HepG2 (cell line): ENCODE measurements around the gene CRYGA. TPM values are rescaled to one million over a fixed set of nuclear protein-coding genes. Genes with fewer than 3 reads are reported as not detected.

Experiments used
- ATF7-NPFF ChIP-seq: sonication (generic); formaldehyde crosslinking; IDR thresholded peaks from 2 replicates; pipeline ENCODE4 v1.8.1; 2023; ENCODE audit warnings: mild to moderate bottlenecking, low read depth, missing genetic modification reagents, moderate library complexity
- FOXA1 ChIP-seq, 2 experiments: fragments of 450-650 bp in 1 of 2; sonication (generic) in 1 of 2; formaldehyde crosslinking in 1 of 2; IDR thresholded peaks; 2 replicates each; pipeline versions ENCODE4 v1.4.0 to v1.6.1; 2016 to 2020; ENCODE audit warnings: missing genetic modification reagents in 1 of 2
- HCFC1 ChIP-seq: fragments of 150-350 bp; IDR thresholded peaks from 2 replicates; pipeline ENCODE4 v1.6.1; 2014; ENCODE audit warnings: low read depth, low read length
- HDAC6 ChIP-seq: fragments of 200-600 bp; sonication (generic); IDR thresholded peaks from 2 replicates; pipeline ENCODE4 v1.7.0; 2017; ENCODE audit warnings: mild to moderate bottlenecking, antibody characterized with exemption, low read length, low read depth
- HOXD1 ChIP-seq: sonication (generic); formaldehyde crosslinking; IDR thresholded peaks from 2 replicates; pipeline ENCODE4 v1.5.0; 2020; ENCODE audit warnings: missing genetic modification reagents
- JDP2 ChIP-seq: sonication (generic); formaldehyde crosslinking; IDR thresholded peaks from 2 replicates; pipeline ENCODE4 v1.8.1; 2022; ENCODE audit warnings: missing genetic modification reagents, borderline replicate concordance
- LRRFIP1 ChIP-seq: sonication (generic); formaldehyde crosslinking; conservative IDR thresholded peaks from 2 replicates; pipeline ENCODE4 v1.4.0; 2020; ENCODE audit warnings: missing genetic modification reagents
- RAD21 ChIP-seq: fragments of 450-650 bp; formaldehyde crosslinking; IDR thresholded peaks from 2 replicates; pipeline ENCODE4 v1.5.0; 2020; ENCODE audit warnings: mild to moderate bottlenecking
- SRSF1 ChIP-seq: fragments of 200-400 bp; formaldehyde crosslinking; optimal IDR thresholded peaks from 2 replicates; pipeline ENCODE3; 2017; ENCODE audit warnings: mild to moderate bottlenecking, low read depth, low read length, moderate library complexity
- THYN1 ChIP-seq: sonication (generic); formaldehyde crosslinking; IDR thresholded peaks from 2 replicates; pipeline ENCODE4 v1.8.1; 2023; ENCODE audit warnings: low read depth, mild to moderate bottlenecking, moderate library complexity, missing genetic modification reagents, borderline replicate concordance
- ZBTB4 ChIP-seq: sonication (generic); formaldehyde crosslinking; IDR thresholded peaks from 2 replicates; pipeline ENCODE4 v1.4.0; 2020; ENCODE audit warnings: missing genetic modification reagents, mild to moderate bottlenecking, borderline replicate concordance
- ZBTB7B ChIP-seq: sonication (generic); formaldehyde crosslinking; IDR thresholded peaks from 2 replicates; pipeline ENCODE4 v1.4.0; 2020; ENCODE audit warnings: missing genetic modification reagents
- ZNF12 ChIP-seq: sonication (generic); formaldehyde crosslinking; IDR thresholded peaks from 2 replicates; pipeline ENCODE4 v1.5.0; 2020; ENCODE audit warnings: missing genetic modification reagents
- ZNF180 ChIP-seq: sonication (generic); formaldehyde crosslinking; IDR thresholded peaks from 2 replicates; pipeline ENCODE4 v1.4.0; 2020; ENCODE audit warnings: low read depth, missing genetic modification reagents, borderline replicate concordance
- ZNF451 ChIP-seq: sonication (generic); formaldehyde crosslinking; IDR thresholded peaks from 2 replicates; pipeline ENCODE4 v1.5.0; 2020; ENCODE audit warnings: mild to moderate bottlenecking, missing genetic modification reagents
- polyA plus RNA-seq, 8 experiments: library from polyadenylated mRNA; depleted of rRNA in 3 of 8; stranded (reverse) in 7 of 8; unstranded in 1 of 8; fragments of >200 nt; fragmentation: Illumina TruSeq in 4 of 8; extraction: Trizol in 4 of 8; gene quantifications; 2 replicates each; pipeline versions ENCODE4 v1.2.1 to v1.2.3, GENCODE V29; 2011 to 2016; ENCODE audit warnings: low read depth in 4 of 8, missing spikeins in 1 of 8, mixed read lengths in 1 of 8; ENCODE audit not compliant: insufficient read depth in 1 of 8
- total RNA-seq, 5 experiments: library from RNA; depleted of rRNA; stranded (reverse); fragments of >200 nt; fragmentation: Illumina TruSeq; extraction: Trizol; gene quantifications; 2 replicates each; pipeline ENCODE4 v1.2.3, GENCODE V29; 2016; ENCODE audit warnings: low read depth in 1 of 5
- TF ChIP-seq, protein P1 (sequence below): sonication (generic); formaldehyde crosslinking; IDR thresholded peaks from 2 replicates; pipeline ENCODE4 v1.4.0; 2020; ENCODE audit warnings: missing genetic modification reagents
- TF ChIP-seq, protein P2 (sequence below): sonication (generic); formaldehyde crosslinking; IDR thresholded peaks from 2 replicates; pipeline ENCODE4 v1.8.1; 2023; ENCODE audit warnings: missing genetic modification reagents, inconsistent platforms, borderline replicate concordance
- TF ChIP-seq, protein P3 (sequence below): sonication (generic); formaldehyde crosslinking; IDR thresholded peaks from 2 replicates; pipeline ENCODE4 v1.8.0; 2022; ENCODE audit warnings: missing genetic modification reagents, low read depth, mild to moderate bottlenecking, borderline replicate concordance

Gene CRYGA
- total and polyA plus RNA-seq, 2 of the 13 experiments (the other 11 are each of a cell fraction or from before 2014, with no cell fraction given): not detected

DNA sequence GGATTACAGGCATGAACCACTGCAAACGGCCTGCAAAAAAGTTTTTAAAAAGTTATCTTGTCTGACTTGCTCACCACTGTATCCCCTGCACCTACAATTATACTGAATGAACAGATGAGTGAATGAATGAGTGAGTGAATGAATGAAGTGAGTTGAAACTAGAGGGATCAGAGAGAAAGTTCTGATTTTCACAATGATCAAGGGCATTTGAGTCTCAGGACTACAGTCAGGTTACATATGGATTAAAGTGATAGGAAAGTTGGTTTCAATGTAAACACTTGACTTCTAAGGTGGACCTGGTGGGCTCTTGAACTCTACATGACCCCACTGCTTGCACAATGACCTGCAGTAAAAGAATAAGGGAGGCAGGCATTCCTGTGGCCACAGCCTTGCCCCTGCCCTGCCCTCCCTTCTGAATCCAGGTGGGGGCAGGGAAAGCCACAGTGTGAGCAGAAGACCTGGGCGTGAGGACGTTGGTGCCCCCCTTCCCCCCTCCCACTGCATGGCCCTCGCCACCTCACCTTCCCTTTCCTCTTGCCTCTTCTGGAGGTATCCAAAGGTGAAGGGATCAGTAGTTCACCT lies 15.7 kb upstream of the CRYGA start (continued):
- TF ChIP-seq, protein P1, sequence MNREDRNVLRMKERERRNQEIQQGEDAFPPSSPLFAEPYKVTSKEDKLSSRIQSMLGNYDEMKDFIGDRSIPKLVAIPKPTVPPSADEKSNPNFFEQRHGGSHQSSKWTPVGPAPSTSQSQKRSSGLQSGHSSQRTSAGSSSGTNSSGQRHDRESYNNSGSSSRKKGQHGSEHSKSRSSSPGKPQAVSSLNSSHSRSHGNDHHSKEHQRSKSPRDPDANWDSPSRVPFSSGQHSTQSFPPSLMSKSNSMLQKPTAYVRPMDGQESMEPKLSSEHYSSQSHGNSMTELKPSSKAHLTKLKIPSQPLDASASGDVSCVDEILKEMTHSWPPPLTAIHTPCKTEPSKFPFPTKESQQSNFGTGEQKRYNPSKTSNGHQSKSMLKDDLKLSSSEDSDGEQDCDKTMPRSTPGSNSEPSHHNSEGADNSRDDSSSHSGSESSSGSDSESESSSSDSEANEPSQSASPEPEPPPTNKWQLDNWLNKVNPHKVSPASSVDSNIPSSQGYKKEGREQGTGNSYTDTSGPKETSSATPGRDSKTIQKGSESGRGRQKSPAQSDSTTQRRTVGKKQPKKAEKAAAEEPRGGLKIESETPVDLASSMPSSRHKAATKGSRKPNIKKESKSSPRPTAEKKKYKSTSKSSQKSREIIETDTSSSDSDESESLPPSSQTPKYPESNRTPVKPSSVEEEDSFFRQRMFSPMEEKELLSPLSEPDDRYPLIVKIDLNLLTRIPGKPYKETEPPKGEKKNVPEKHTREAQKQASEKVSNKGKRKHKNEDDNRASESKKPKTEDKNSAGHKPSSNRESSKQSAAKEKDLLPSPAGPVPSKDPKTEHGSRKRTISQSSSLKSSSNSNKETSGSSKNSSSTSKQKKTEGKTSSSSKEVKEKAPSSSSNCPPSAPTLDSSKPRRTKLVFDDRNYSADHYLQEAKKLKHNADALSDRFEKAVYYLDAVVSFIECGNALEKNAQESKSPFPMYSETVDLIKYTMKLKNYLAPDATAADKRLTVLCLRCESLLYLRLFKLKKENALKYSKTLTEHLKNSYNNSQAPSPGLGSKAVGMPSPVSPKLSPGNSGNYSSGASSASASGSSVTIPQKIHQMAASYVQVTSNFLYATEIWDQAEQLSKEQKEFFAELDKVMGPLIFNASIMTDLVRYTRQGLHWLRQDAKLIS (CRISPR knock-in tag): no peak
- TF ChIP-seq ZBTB7B (CRISPR knock-in tag) (peak; percentile 61; the same call in 1 of the 2 replicates), HDAC6 (no peak), ZNF451 (CRISPR knock-in tag) (no peak), HCFC1 (no peak), FOXA1 (IDR thresholded peaks at IDR 0.05) (no peak), FOXA1 (CRISPR knock-in tag; IDR thresholded peaks at IDR 0.05) (peak; percentile 48; the same call in 1 of the 2 replicates), LRRFIP1 (CRISPR knock-in tag) (no peak), SRSF1 (no peak), ZNF12 (CRISPR knock-in tag) (0 out of 2 replicates have a peak, but pooled peaks have one; percentile 18), ZNF180 (CRISPR knock-in tag) (no peak), ZBTB4 (no peak), HOXD1 (CRISPR knock-in tag) (no peak), THYN1 (CRISPR knock-in tag) (no peak), ATF7-NPFF (no peak), RAD21 (CRISPR knock-in tag) (no peak), JDP2 (CRISPR knock-in tag) (no peak)
- TF ChIP-seq, protein P2, sequence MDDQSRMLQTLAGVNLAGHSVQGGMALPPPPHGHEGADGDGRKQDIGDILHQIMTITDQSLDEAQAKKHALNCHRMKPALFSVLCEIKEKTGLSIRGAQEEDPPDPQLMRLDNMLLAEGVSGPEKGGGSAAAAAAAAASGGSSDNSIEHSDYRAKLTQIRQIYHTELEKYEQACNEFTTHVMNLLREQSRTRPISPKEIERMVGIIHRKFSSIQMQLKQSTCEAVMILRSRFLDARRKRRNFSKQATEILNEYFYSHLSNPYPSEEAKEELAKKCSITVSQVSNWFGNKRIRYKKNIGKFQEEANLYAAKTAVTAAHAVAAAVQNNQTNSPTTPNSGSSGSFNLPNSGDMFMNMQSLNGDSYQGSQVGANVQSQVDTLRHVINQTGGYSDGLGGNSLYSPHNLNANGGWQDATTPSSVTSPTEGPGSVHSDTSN (CRISPR knock-in tag): no peak
- TF ChIP-seq, protein P3, sequence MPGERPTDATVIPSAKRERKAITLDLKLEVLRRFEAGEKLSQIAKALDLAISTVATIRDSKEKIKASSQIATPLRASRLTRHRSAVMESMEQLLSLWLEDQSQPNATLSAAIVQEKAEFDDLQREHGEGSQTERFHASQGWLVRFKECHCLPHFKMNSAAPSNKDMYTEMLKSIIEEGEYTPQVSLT: no peak
